NCI-H1930 (cell line): Measurements from ENCODE around the gene CPNE9.

ENCODE experiments used
- DNase-seq, 2 experiments: peaks; one replicate each; lab custom pipeline; 2025; lab: John Stamatoyannopoulos, UW

The CPNE9 gene

GRCh38 chr3:9715764-9716437, 12.3 kb downstream of the CPNE9 start:
- DNase-seq = no peak

DNA sequence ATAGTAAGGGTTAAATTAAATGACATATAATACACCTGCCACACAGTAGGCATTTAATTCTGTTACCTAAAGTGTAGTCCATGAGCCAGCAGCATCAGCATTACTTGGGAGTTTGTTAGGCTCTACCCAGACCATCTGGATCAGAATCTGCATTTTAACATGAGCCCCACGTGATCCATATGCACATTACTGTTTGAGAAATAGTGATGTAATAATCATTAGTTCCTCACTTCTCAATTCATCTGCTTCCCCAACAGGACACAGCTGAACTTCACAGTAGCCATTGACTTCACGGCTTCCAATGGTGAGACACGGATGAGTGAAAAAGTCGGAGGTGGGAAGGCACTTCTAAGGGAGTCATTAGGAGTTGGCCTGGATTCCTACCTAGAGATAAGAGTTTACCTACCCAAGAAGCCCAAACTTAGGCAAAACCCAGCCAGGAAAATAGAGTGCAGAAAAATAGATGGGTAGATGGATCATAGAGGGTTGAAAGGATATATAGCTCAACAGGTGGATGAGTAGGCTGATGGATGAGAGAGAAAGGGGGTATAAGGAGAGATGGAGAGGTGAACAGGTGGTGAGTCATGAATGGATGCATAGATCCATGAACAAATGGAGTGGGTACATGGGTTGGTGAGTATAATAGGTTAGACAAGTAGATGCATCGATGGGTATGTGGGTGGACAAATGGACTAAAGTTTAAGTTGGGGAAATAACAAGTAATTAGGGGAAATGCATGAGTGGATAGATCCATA, 13.3 kb downstream of the CPNE9 start:
- no peak for DNase-seq

DNA sequence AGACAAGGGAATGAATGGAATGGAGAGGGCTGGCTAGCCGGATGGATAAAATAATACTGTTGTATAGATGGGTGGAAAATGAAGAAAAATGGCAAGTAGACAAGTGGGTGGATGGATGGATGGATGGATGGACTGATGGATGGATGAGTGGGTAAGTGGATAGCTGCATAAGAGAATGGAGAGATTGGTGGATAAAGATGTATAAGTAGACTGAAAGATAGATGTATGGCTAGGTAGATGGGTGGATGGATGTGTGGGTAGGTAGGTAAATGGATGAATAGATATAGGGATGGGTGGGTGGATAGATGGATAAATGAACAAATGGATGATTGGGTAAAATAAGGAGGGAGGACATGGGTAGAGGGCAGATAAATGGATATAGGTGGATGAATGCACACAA, 13.9 kb downstream of the CPNE9 start:
- no peak for DNase-seq

DNA sequence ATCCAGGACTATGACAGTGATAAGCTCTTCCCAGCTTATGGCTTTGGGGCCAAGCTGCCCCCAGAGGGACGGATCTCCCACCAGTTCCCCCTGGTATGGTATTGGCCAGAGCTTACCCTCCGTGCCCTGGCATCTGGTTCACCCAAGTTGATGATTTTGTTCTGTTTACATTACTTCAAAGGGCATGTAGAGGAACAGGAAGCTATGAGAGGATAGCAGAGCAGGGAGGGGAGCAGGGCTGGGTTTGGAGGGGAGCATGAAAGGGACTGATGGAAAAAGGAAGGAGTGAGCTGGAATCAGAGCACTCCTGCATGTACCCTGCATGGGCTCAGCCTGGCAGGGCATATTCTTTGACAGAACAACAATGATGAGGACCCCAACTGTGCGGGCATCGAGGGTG, 14.5 kb downstream of the CPNE9 start:
- no peak for DNase-seq

DNA sequence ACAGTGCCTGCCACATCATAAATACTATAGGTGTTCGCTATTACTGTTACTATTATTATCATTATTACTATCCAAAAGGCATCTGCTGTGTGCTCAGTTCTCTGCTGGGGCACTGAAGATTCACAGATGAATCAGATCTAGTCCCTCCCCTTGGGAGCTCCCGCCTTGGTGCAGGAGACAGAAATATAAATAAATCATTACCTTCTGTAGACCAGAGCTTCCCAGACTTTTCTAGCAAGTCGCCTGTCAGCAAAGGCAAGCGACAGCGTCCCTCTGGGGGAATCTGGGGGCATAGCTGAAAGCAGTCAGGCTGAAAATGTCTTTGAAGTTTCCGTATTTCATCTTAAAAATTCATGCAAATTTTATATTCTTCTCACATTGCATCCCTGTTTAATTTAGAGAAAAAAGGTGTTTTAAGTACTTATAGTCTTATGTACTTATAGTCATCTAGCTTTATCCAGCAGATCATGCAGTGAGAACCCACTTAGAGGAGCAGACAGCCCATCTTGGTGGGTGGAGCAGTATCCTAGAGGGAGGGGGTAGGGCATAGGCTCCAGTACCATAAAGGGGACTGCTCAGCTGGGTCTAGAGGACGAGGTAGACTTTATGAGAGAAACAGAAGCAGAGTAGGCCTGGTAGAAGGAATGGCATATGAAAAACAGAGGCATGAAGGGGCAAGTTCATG, 17.5 kb downstream of the CPNE9 start:
- no peak for DNase-seq

DNA sequence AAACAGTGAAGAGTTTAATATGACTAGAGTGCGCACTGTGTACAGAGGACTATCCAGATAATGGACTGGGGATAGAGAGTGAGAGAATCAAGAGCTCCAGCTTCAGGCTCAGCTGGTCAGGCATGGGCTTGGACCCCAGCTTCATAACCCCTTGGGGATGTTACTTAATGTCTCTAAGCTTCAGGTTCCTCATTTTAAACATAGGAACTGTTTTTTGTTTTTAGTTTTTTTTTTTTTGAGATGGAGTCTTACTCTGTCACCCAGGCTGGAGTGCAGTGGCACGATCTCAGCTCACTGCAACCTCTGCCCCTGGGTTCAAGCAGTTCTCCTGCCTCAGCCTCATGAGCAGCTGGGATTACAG, 18.0 kb downstream of the CPNE9 start:
- DNase-seq = no peak

- no peak for DNase-seq
These were observed 22.3 kb downstream of the CPNE9 start for GRCh38 chr3:9725775-9726515.

GRCh38 chr3:9727041-9727595, 23.5 kb downstream of the CPNE9 start:
- DNase-seq = peak; percentile 40 to 51

GRCh38 chr3:9727743-9728142, 24.1 kb downstream of the CPNE9 start:
- DNase-seq = no peak

DNA sequence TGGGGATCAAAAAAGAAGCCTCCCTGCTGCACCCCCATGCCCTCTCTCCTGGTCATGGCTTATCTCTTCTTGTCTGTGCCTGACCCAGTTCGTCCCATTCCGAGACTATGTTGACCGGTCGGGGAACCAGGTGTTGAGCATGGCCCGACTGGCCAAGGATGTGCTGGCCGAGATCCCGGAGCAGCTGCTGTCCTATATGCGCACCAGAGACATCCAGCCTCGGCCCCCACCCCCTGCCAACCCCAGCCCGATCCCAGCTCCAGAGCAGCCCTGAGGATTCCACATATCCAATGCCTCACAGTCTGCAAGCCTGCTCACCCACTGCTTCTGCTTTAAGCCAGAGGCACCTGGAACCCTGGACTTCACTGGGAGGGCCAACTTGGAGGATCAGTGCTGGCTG, 25.8 kb downstream of the CPNE9 start:
- no peak for DNase-seq

- peak; percentile 57 to 62 for DNase-seq
These were observed 27.1 kb downstream of the CPNE9 start for GRCh38 chr3:9730657-9731205.

GRCh38 chr3:9731206-9732079, 27.8 kb downstream of the CPNE9 start, which contains the start of gene BRPF1:
Gene BRPF1, plus strand, starts transcription at chr3:9731735. Its CDS starts 2,406 bp downstream, at chr3:9734141.
- peak; percentile 91 to 93 for DNase-seq

GRCh38 chr3:9732080-9732739, 28.6 kb downstream of the CPNE9 start:
- no peak for DNase-seq

GRCh38 chr3:9732740-9733115, 29.1 kb downstream of the CPNE9 start:
- no peak for DNase-seq

GRCh38 chr3:9736831-9737230, 33.2 kb downstream of the CPNE9 start:
- no peak for DNase-seq

DNA sequence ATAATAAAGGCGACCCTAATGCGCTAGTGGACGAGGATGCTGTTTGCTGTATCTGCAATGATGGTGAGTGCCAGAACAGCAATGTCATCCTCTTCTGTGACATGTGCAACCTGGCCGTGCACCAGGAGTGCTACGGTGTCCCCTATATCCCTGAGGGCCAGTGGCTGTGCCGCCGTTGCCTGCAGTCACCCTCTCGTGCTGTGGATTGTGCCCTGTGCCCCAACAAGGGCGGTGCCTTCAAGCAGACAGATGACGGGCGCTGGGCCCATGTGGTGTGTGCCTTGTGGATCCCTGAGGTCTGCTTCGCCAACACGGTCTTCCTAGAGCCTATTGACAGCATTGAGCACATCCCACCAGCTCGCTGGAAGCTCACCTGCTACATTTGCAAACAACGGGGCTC, 35.5 kb downstream of the CPNE9 start:
- no peak for DNase-seq

GRCh38 chr3:9742560-9742959, 38.9 kb downstream of the CPNE9 start:
- DNase-seq = no peak

DNA sequence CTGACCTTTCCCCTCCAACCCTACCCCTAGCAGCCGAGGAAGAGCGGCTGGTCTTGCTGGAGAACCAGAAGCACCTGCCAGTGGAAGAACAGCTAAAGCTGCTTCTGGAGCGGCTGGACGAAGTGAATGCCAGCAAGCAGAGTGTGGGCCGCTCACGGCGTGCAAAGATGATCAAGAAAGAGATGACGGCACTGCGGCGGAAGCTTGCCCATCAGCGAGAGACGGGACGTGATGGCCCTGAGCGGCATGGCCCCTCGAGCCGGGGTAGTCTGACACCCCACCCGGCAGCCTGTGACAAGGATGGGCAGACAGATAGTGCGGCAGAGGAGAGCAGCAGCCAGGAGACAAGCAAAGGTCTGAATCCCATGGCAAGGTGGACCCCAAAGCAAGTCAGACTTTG, 39.9 kb downstream of the CPNE9 start:
- no peak for DNase-seq

DNA sequence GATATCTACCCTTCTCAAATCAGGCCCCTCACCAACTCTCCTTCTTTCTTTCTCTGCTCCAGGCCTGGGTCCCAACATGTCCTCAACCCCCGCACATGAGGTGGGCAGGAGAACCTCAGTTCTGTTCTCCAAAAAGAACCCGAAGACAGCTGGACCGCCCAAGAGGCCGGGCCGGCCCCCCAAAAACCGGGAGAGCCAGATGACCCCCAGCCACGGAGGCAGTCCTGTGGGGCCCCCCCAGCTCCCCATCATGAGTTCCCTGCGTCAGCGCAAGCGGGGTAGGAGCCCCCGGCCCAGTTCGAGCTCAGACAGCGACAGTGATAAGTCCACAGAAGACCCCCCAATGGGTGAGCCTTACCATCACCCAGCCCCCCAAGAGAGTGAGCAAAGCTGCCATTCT, 40.5 kb downstream of the CPNE9 start:
- DNase-seq = no peak

DNA sequence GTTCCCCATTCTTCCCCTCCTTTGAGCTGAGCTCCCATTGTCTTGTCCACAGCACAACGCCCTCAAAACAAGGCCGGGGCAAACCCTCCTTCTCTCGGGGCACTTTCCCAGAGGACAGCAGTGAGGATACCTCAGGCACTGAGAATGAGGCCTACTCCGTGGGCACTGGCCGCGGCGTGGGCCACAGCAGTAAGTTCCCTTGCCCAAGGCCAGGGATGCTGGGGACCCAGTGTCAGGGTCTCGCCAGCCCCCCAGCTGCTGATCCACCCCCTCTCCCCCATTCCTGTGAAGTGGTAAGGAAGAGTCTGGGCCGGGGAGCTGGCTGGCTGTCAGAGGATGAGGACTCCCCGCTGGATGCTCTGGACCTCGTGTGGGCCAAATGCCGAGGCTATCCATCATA, 41.9 kb downstream of the CPNE9 start:
- no peak for DNase-seq
